ENCODE measurements around the gene INAVA.

GRCh38 chr1:200845360-200845759 is 49.3 kb upstream of the INAVA start:
- TF ChIP-seq EZH2 (IDR thresholded peaks at IDR 0.05) (no peak), POLR2AphosphoS5 (IDR thresholded peaks at IDR 0.05; ENCODE audit: borderline replicate concordance, low read depth, low read length) (no peak)

Data from SK-N-MC (cell line).